PC-9 (cell line): ENCODE measurements around the gene GMDS. TPM values are rescaled to one million over a fixed set of nuclear protein-coding genes. Genes with fewer than 3 reads are reported as not detected.

Experiments used
- BruUV-seq: library from RNA; stranded (reverse); fragments of 400-500 nt; replicated peaks from 2 replicates; lab custom pipeline; 2021; lab: Mats Ljungman, UMichigan
- CTCF ChIA-PET: fragments of 300-600 bp; sonication (Branson Sonifier 250); formaldehyde crosslinking; loops from one replicate; lab custom pipeline; 2022; ENCODE audit warnings: antibody characterized with exemption; lab: Charles Lee
- POLR2A ChIA-PET: fragments of 300-600 bp; sonication (Branson Sonifier 250); formaldehyde crosslinking; loops from one replicate; lab custom pipeline; 2022; ENCODE audit warnings: antibody characterized with exemption; ENCODE audit not compliant: unreplicated experiment; lab: Charles Lee
- DNase-seq, 2 experiments: peaks; one replicate each; pipeline versions ENCODE4 v3.0.0 to v3.0.0-alpha.2; 2015 to 2022; ENCODE audit warnings: mixed read lengths in 1 of 2
- H2AFZ ChIP-seq: fragments of 200-600 bp; sonication (generic); 2 replicates; pipeline ENCODE4 v1.8.1; 2017; ENCODE audit warnings: antibody characterized with exemption
- H3F3A ChIP-seq: fragments of 200-600 bp; sonication (generic); 2 replicates; pipeline ENCODE4 v1.8.1; 2017; ENCODE audit warnings: antibody characterized with exemption, mild to moderate bottlenecking, low read depth; ENCODE audit not compliant: insufficient read depth
- H3K27ac ChIP-seq: fragments of 200-600 bp; sonication (generic); 2 replicates; pipeline ENCODE4 v1.6.1; 2016; ENCODE audit warnings: mixed run types
- H3K27me3 ChIP-seq: fragments of 200-600 bp; sonication (generic); 2 replicates; pipeline ENCODE4 v1.6.1; 2016; ENCODE audit warnings: low read depth, mixed run types; ENCODE audit not compliant: insufficient read depth
- H3K36me3 ChIP-seq: fragments of 200-600 bp; sonication (generic); 2 replicates; pipeline ENCODE4 v1.6.1; 2016; ENCODE audit warnings: low read depth, mixed run types
- H3K4me1 ChIP-seq: fragments of 200-600 bp; sonication (generic); replicated peaks from 2 replicates; pipeline ENCODE4 v1.6.1; 2016; ENCODE audit warnings: mixed run types; ENCODE audit not compliant: insufficient read depth
- H3K4me2 ChIP-seq: fragments of 200-600 bp; sonication (generic); 2 replicates; pipeline ENCODE4 v1.6.1; 2017; ENCODE audit warnings: mixed run types
- H3K4me3 ChIP-seq: fragments of 200-600 bp; sonication (generic); 2 replicates; pipeline ENCODE4 v1.6.1; 2016; ENCODE audit warnings: mixed run types
- H3K79me2 ChIP-seq: fragments of 200-600 bp; sonication (generic); 2 replicates; pipeline ENCODE4 v1.6.1; 2017; ENCODE audit warnings: low read depth, mixed run types
- H3K9me2 ChIP-seq: fragments of 200-600 bp; sonication (generic); 2 replicates; pipeline ENCODE4 v1.8.1; 2017; ENCODE audit warnings: mild to moderate bottlenecking; ENCODE audit not compliant: insufficient read depth
- H3K9me3 ChIP-seq: fragments of 200-600 bp; sonication (generic); 2 replicates; pipeline ENCODE4 v1.8.1; 2016; ENCODE audit warnings: low read depth; ENCODE audit not compliant: insufficient read depth
- H4K20me1 ChIP-seq: fragments of 200-600 bp; sonication (generic); 2 replicates; pipeline ENCODE4 v1.8.1; 2017; ENCODE audit not compliant: insufficient read depth
- CTCF ChIP-seq: fragments of 200-600 bp; sonication (generic); conservative IDR thresholded peaks from 2 replicates; pipeline ENCODE4 v1.6.1; 2017; ENCODE audit warnings: mixed run types, antibody characterized with exemption, mild to moderate bottlenecking, moderate library complexity
- EZH2 ChIP-seq: fragments of 200-600 bp; sonication (generic); IDR thresholded peaks from 2 replicates; pipeline ENCODE4 v1.8.0; 2017; ENCODE audit warnings: antibody characterized with exemption, low read depth
- intact Hi-C: fragments of 100-400 bp; cut with micrococcal nuclease; formaldehyde crosslinking; loops from one replicate; pipeline ENCODE4 v1.10.0; 2022; ENCODE audit not compliant: unreplicated experiment
- total RNA-seq: library from RNA; stranded (reverse); gene quantifications from 2 replicates; pipeline ENCODE4 v1.2.3, GENCODE V29; 2021

Gene GMDS
- total RNA-seq, 1 experiment from 2014 or later = 30.1 TPM

GRCh38 chr6:1664329-1664728 is 581.1 kb downstream of the GMDS start:
- TF ChIP-seq EZH2 (no peak), CTCF (no peak)
- no peaks in the 10 kb centered on the region for H3K9me3 ChIP-seq
- no peak overlapping the region for H3K27ac ChIP-seq
- no peak overlapping the region for H3K4me2 ChIP-seq
- H3K9me2 ChIP-seq = no peaks in the 10 kb centered on the region
- no TSS peak for BruUV-seq
- no peaks in the 10 kb centered on the region for H3K27me3 ChIP-seq
- no peaks in the 10 kb centered on the region for H4K20me1 ChIP-seq
- CTCF ChIA-PET = interaction anchor here (0.5 kb wide), 1 partner anchor 22 kb away, joined by 14 read pairs; no protein-coding TSS in a partner anchor
- H2AFZ ChIP-seq = no peak overlapping the region
- no peaks in the 10 kb centered on the region for H3F3A ChIP-seq
- DNase-seq = no peak
- no peaks in the 10 kb centered on the region for H3K79me2 ChIP-seq
- no peaks in the 10 kb centered on the region for H3K36me3 ChIP-seq
- intact Hi-C loops = no loop called here
- H3K4me1 ChIP-seq = no peaks in the 10 kb centered on the region
- H3K4me3 ChIP-seq = no peak overlapping the region
- POLR2A ChIA-PET = no interaction called here

GRCh38 chr6:1663511-1663910 is 581.9 kb downstream of the GMDS start:
- H3K4me3 ChIP-seq = no peak overlapping the region
- ChIA-PET CTCF (interaction anchor here (0.6 kb wide), 1 partner anchor 888 kb away, joined by 3 read pairs; no protein-coding TSS in a partner anchor), POLR2A (no interaction called here)
- H3K79me2 ChIP-seq = no peaks in the 10 kb centered on the region
- no peak for DNase-seq
- H3F3A ChIP-seq = no peaks in the 10 kb centered on the region
- intact Hi-C loops = no loop called here
- H4K20me1 ChIP-seq = no peaks in the 10 kb centered on the region
- H3K4me1 ChIP-seq = no peaks in the 10 kb centered on the region
- H3K4me2 ChIP-seq = no peak overlapping the region
- H2AFZ ChIP-seq = no peak overlapping the region
- no peak for TF ChIP-seq CTCF
- TF ChIP-seq EZH2 = no peak
- H3K27ac ChIP-seq = no peak overlapping the region
- H3K9me3 ChIP-seq = no peaks in the 10 kb centered on the region
- no peaks in the 10 kb centered on the region for H3K27me3 ChIP-seq
- H3K9me2 ChIP-seq = no peaks in the 10 kb centered on the region
- BruUV-seq = no TSS peak
- H3K36me3 ChIP-seq = no peaks in the 10 kb centered on the region

- Histone ChIP-seq H3K4me2 (no peak overlapping the region), H3K27ac (no peak overlapping the region), H3K9me2 (no peaks in the 10 kb centered on the region), H3K9me3 (no peaks in the 10 kb centered on the region), H3K4me1 (no peaks in the 10 kb centered on the region), H3K4me3 (no peak overlapping the region), H2AFZ (no peak overlapping the region), H3K27me3 (no peaks in the 10 kb centered on the region), H3K36me3 (no peaks in the 10 kb centered on the region), H3F3A (no peaks in the 10 kb centered on the region), H3K79me2 (no peaks in the 10 kb centered on the region), H4K20me1 (no peaks in the 10 kb centered on the region)
- intact Hi-C loops = no loop called here
- DNase-seq = no peak
- ChIA-PET CTCF (no interaction called here), POLR2A (no interaction called here)
- no TSS peak for BruUV-seq
- TF ChIP-seq EZH2 (no peak), CTCF (no peak)
Measured at GRCh38 chr6:1662534-1662933, 582.9 kb downstream of the GMDS start.
